ENCODE measurements around the gene C11orf98.

GRCh38 chr11:62710001-62710345 is 45.0 kb upstream of the C11orf98 start:
- no peak for TF ChIP-seq PKNOX1 (IDR thresholded peaks at IDR 0.05)
- TF ChIP-seq SUZ12 (IDR thresholded peaks at IDR 0.05), result no peak
- no peak for TF ChIP-seq FOXM1 (IDR thresholded peaks at IDR 0.05; ENCODE audit: borderline replicate concordance)
- TF ChIP-seq TARDBP (IDR thresholded peaks at IDR 0.05), result no peak
- TF ChIP-seq HDGF (IDR thresholded peaks at IDR 0.05; ENCODE audit: borderline replicate concordance), result no peak
- TF ChIP-seq BHLHE40 (IDR thresholded peaks at IDR 0.05; ENCODE audit: borderline replicate concordance), result no peak
